H9 (cell line): ENCODE results near the gene CDX2. TPM values are rescaled to one million over a fixed set of nuclear protein-coding genes. Genes with fewer than 3 reads are reported as not detected.
A peak's percentile ranks its signal among the peaks of the same experiment; 100 is the strongest.

ENCODE experiments used
- DNase-seq: peaks from one replicate; pipeline ENCODE4 v3.0.0-alpha.2; 2017
- H2AFZ ChIP-seq: one replicate; pipeline ENCODE4 v1.6.1; 2013; ENCODE audit warnings: mild to moderate bottlenecking, low read length, control low read depth, moderate library complexity
- H2AK5ac ChIP-seq: 2 replicates; pipeline ENCODE4 v1.6.1; 2013; ENCODE audit warnings: low read length, control low read depth, mixed read lengths; ENCODE audit not compliant: insufficient read length
- H2BK120ac ChIP-seq: one replicate; pipeline ENCODE4 v1.6.1; 2013; ENCODE audit warnings: low read depth, mild to moderate bottlenecking, low read length, control low read depth, inconsistent platforms; ENCODE audit not compliant: poor library complexity, severe bottlenecking
- H2BK12ac ChIP-seq: 2 replicates; pipeline ENCODE4 v1.6.1; 2013; ENCODE audit warnings: low read length, control low read depth, mixed read lengths, low read depth; ENCODE audit not compliant: insufficient read length
- H2BK15ac ChIP-seq: 2 replicates; pipeline ENCODE4 v1.6.1; 2013; ENCODE audit warnings: low read depth, low read length, control low read depth
- H2BK20ac ChIP-seq: one replicate; pipeline ENCODE4 v1.6.1; 2013; ENCODE audit warnings: low read depth, mild to moderate bottlenecking, low read length, control low read depth, inconsistent platforms; ENCODE audit not compliant: poor library complexity, severe bottlenecking
- H2BK5ac ChIP-seq: 2 replicates; pipeline ENCODE4 v1.6.1; 2013; ENCODE audit warnings: low read length, control low read depth, mixed read lengths; ENCODE audit not compliant: insufficient read length
- H3K14ac ChIP-seq: 2 replicates; pipeline ENCODE4 v1.6.1; 2013; ENCODE audit warnings: low read length, control low read depth; ENCODE audit not compliant: insufficient read depth
- H3K18ac ChIP-seq: 2 replicates; pipeline ENCODE4 v1.6.1; 2013; ENCODE audit warnings: low read depth, mild to moderate bottlenecking, mixed read lengths, low read length, control low read depth; ENCODE audit not compliant: insufficient read length
- H3K23ac ChIP-seq: 2 replicates; pipeline ENCODE4 v1.6.1; 2013; ENCODE audit warnings: low read length, control low read depth, mixed read lengths, low read depth; ENCODE audit not compliant: insufficient read length
- H3K23me2 ChIP-seq: 2 replicates; pipeline ENCODE4 v1.6.1; 2013; ENCODE audit warnings: low read depth, mild to moderate bottlenecking, mixed read lengths, low read length, control low read depth; ENCODE audit not compliant: insufficient read length, poor library complexity, severe bottlenecking
- H3K27ac ChIP-seq: 2 replicates; pipeline ENCODE4 v1.5.1; 2013; ENCODE audit warnings: low read length, control low read depth, mixed read lengths, low read depth; ENCODE audit not compliant: insufficient read length
- H3K27me3 ChIP-seq: 2 replicates; pipeline ENCODE4 v1.6.1; 2013; ENCODE audit warnings: low read length, control low read depth, inconsistent platforms; ENCODE audit not compliant: insufficient read depth
- H3K4ac ChIP-seq: 2 replicates; pipeline ENCODE4 v1.6.1; 2013; ENCODE audit warnings: low read depth, mild to moderate bottlenecking, control low read depth, inconsistent platforms, low read length, moderate library complexity
- H3K4me1 ChIP-seq: 2 replicates; pipeline ENCODE4 v1.6.1; 2013; ENCODE audit warnings: low read length, control low read depth, inconsistent platforms; ENCODE audit not compliant: insufficient read depth
- H3K4me2 ChIP-seq: 2 replicates; pipeline ENCODE4 v1.6.1; 2013; ENCODE audit warnings: low read length, control low read depth, mixed read lengths; ENCODE audit not compliant: insufficient read length, insufficient read depth
- H3K56ac ChIP-seq: 2 replicates; pipeline ENCODE4 v1.6.1; 2013; ENCODE audit warnings: low read depth, mild to moderate bottlenecking, mixed read lengths, low read length, control low read depth; ENCODE audit not compliant: insufficient read length
- H3K79me1 ChIP-seq: 2 replicates; pipeline ENCODE4 v1.6.1; 2013; ENCODE audit warnings: low read depth, mild to moderate bottlenecking, moderate library complexity, low read length, control low read depth, inconsistent platforms; ENCODE audit not compliant: insufficient read depth, poor library complexity, severe bottlenecking
- H3K79me2 ChIP-seq: 2 replicates; pipeline ENCODE4 v1.6.1; 2013; ENCODE audit warnings: low read length, control low read depth, inconsistent platforms; ENCODE audit not compliant: insufficient read depth
- H3K9ac ChIP-seq: 2 replicates; pipeline ENCODE4 v1.6.1; 2013; ENCODE audit warnings: low read length, control low read depth, mixed read lengths; ENCODE audit not compliant: insufficient read length; ENCODE audit errors: extremely low read depth
- H3K9me3 ChIP-seq: one replicate; pipeline ENCODE4 v1.6.1; 2013; ENCODE audit warnings: low read depth, low read length, inconsistent platforms; ENCODE audit not compliant: control insufficient read depth
- H3T11ph ChIP-seq: one replicate; pipeline ENCODE4 v1.6.1; 2013; ENCODE audit warnings: mild to moderate bottlenecking, low read length, control low read depth, inconsistent platforms
- H4K20me1 ChIP-seq: one replicate; pipeline ENCODE4 v1.6.1; 2013; ENCODE audit not compliant: control insufficient read depth, insufficient read length, insufficient read depth
- H4K5ac ChIP-seq: 2 replicates; pipeline ENCODE4 v1.6.1; 2013; ENCODE audit warnings: low read depth, mild to moderate bottlenecking, mixed read lengths, low read length, control low read depth; ENCODE audit not compliant: insufficient read length
- H4K8ac ChIP-seq: replicated peaks from 2 replicates; pipeline ENCODE4 v1.6.1; 2013; ENCODE audit warnings: low read length, control low read depth, mixed read lengths, low read depth; ENCODE audit not compliant: insufficient read length
- H4K91ac ChIP-seq: 2 replicates; pipeline ENCODE4 v1.6.1; 2013; ENCODE audit warnings: low read depth, mild to moderate bottlenecking, moderate library complexity, mixed read lengths, low read length, control low read depth; ENCODE audit not compliant: insufficient read length
- H3K27ac Mint-ChIP-seq, 3 experiments: 2 replicates in 2 of 3; 3 replicates in 1 of 3; pipeline ENCODE4 v1.8.0; 2020 to 2021; ENCODE audit warnings: mixed read lengths in 3 of 3, mild to moderate bottlenecking in 1 of 3, moderate library complexity in 1 of 3
- H3K27me3 Mint-ChIP-seq: 2 replicates; pipeline ENCODE4 v1.8.0; 2021; ENCODE audit warnings: low read depth, mild to moderate bottlenecking, moderate library complexity, mixed read lengths
- H3K36me3 Mint-ChIP-seq, 3 experiments: 2 replicates in 2 of 3; 3 replicates in 1 of 3; pipeline ENCODE4 v1.8.0; 2020 to 2021; ENCODE audit warnings: low read depth in 3 of 3, mixed read lengths in 3 of 3; ENCODE audit not compliant: insufficient read depth in 1 of 3
- H3K4me1 Mint-ChIP-seq, 2 experiments: 2 replicates each; pipeline ENCODE4 v1.8.0; 2020; ENCODE audit warnings: mixed read lengths in 2 of 2
- H3K4me3 Mint-ChIP-seq, 2 experiments: 2 replicates in 1 of 2; 3 replicates in 1 of 2; pipeline ENCODE4 v1.8.0; 2020 to 2021; ENCODE audit warnings: mild to moderate bottlenecking in 2 of 2, mixed read lengths in 2 of 2, moderate library complexity in 1 of 2
- H3K9me3 Mint-ChIP-seq, 2 experiments: 2 replicates in 1 of 2; 3 replicates in 1 of 2; pipeline ENCODE4 v1.8.0; 2020; ENCODE audit warnings: mild to moderate bottlenecking in 2 of 2, mixed read lengths in 2 of 2, moderate library complexity in 1 of 2
- CTCF ChIP-seq: fragments of 200-600 bp; sonication (generic); conservative IDR thresholded peaks from 3 replicates; pipeline ENCODE4 v1.8.0; 2021; ENCODE audit warnings: antibody characterized with exemption, mild to moderate bottlenecking
- WGBS: extraction: QIAGEN DNeasy Blood & Tissue Kit; methylation state at CpG from one replicate; pipeline ENCODE4 v1.1.7; 2013; ENCODE audit warnings: missing lambda C conversion rate, low lambda C conversion rate, mixed read lengths; ENCODE audit not compliant: insufficient read length; ENCODE audit errors: extremely low coverage; 5-methylcytosine and 5-hydroxymethylcytosine counted together
- total RNA-seq: library from RNA; stranded (reverse); gene quantifications from 2 replicates; pipeline ENCODE4 v1.2.1, GENCODE V29; 2021

The CDX2 gene
- total RNA-seq, 1 experiment from 2014 or later = not detected

DNA sequence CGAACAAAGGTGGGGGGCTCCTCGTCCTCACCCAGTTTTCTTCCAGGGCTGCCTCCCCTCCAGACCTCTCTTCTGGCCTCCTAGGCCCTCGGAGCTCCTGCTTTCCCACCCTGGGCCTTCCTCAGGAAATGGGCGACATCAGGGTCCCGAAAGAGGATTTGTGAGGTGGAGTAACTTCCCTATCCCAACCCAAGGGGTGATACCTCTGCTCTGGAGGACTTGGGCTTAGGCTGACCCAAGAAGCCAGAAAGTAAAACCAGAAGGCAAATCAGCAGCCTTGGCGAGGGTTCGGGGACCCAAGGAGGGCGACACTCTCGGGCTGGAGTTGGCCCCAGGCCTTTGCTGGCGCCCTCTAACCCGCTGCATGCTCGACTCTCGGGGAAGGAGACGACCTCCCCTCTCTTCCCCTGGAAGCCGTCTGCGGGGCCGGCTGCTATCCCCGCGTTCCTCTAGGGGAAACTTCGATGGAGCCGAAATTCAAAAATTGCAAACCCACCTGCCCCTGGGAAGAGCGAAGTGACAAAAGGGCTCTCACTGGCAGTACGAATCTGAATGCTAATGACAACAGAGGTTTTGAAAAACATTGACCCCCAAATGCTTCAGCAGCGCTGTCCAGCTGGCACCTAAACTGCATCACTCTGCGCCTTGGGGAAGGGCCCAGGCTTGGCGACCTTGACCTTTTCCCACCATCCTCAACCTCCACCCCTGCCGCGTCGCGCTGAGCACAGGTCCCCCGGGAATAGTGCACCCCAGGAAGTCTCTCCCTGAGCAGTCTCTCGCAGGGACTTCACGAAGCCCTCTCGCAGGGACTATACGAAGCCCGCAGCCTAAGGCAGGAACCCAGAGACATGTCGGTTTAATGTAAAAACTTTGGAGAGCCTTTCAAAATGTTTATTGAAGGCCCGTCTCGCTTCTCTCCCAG, 46.9 kb downstream of the CDX2 start:
- Histone ChIP-seq H3K56ac (no peak overlapping the region), H2BK20ac (no peak overlapping the region), H3K4me2 (no peak overlapping the region), H3K9ac (no peak overlapping the region), H3K27me3 (peaks cover 99% of the 10 kb centered on the region), H3K9me3 (no peaks in the 10 kb centered on the region), H2BK15ac (no peak overlapping the region), H2BK12ac (no peak overlapping the region), H4K5ac (no peak overlapping the region), H3K79me1 (no peaks in the 10 kb centered on the region), H3K23ac (no peak overlapping the region), H3T11ph (no peak overlapping the region), H3K23me2 (no peaks in the 10 kb centered on the region), H2AK5ac (no peak overlapping the region), H3K14ac (no peak overlapping the region), H3K27ac (no peak overlapping the region), H4K8ac (no peak overlapping the region), H4K91ac (no peak overlapping the region), H3K79me2 (no peaks in the 10 kb centered on the region), H2BK5ac (no peak overlapping the region), H4K20me1 (peaks cover 6% of the 10 kb centered on the region), H3K18ac (no peak overlapping the region), H3K4me1 (no peaks in the 10 kb centered on the region; the same call in 1 of the 2 replicates), H3K4ac (no peak overlapping the region), H2AFZ (no peak overlapping the region), H2BK120ac (no peak overlapping the region)
- H3K4me3 Mint-ChIP-seq = 0 out of 5 replicates have a peak overlapping the region, but pooled peaks of 1 of the 2 experiments have one; percentile 20
- peak; percentile 38 for DNase-seq
- H3K36me3 Mint-ChIP-seq = peaks cover 0 to 2% (median 0%) of the 10 kb centered on the region in 3 experiments; a peak in 1 of 7 replicates
- H3K4me1 Mint-ChIP-seq = peaks cover 20 to 42% of the 10 kb centered on the region in 2 experiments
- WGBS = no CpG with 5 or more reads among the region's 39 CpGs
- no peak overlapping the region for H3K27ac Mint-ChIP-seq
- peaks cover 3 to 13% of the 10 kb centered on the region in 2 experiments; a peak in 4 of 5 replicates for H3K9me3 Mint-ChIP-seq
- peaks cover 99% of the 10 kb centered on the region for H3K27me3 Mint-ChIP-seq
- no peak for TF ChIP-seq CTCF
